GM12865 (cell line): Measurements from ENCODE around the gene IL17RB.
A peak's percentile ranks its signal among the peaks of the same experiment; 100 is the strongest.

Source experiments
- DNase-seq: peaks from one replicate; pipeline ENCODE4 v3.0.0; 2010; ENCODE audit warnings: low read depth
- H3K4me3 ChIP-seq: 2 replicates; pipeline ENCODE4 v1.5.1; 2011; ENCODE audit warnings: mild to moderate bottlenecking, low read depth, low read length, control low read depth
- TF ChIP-seq, protein P1 (sequence below): IDR thresholded peaks from 2 replicates; pipeline ENCODE4 v1.5.1; 2011; ENCODE audit warnings: low read length, control low read depth, low read depth, inconsistent platforms; ENCODE audit not compliant: insufficient read depth; ENCODE audit errors: missing control alignments

IL17RB gene

DNA sequence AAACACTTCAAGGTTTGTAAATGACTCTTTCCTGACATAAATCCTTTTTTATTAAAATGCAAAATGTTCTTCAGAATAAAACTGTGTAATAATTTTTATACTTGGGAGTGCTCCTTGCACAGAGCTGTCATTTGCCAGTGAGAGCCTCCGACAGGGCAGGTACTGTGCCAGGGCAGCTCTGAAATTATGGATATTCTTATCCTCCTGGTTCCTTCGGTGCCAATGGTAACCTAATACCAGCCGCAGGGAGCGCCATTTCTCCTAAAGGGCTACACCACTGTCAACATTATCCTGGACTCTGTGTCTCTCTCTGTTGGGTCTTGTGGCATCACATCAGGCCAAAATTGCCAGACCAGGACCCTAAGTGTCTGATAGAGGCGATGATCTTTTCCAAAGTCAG lies 33.1 kb upstream of the IL17RB start:
- no peak overlapping the region for H3K4me3 ChIP-seq
- TF ChIP-seq, protein P1, sequence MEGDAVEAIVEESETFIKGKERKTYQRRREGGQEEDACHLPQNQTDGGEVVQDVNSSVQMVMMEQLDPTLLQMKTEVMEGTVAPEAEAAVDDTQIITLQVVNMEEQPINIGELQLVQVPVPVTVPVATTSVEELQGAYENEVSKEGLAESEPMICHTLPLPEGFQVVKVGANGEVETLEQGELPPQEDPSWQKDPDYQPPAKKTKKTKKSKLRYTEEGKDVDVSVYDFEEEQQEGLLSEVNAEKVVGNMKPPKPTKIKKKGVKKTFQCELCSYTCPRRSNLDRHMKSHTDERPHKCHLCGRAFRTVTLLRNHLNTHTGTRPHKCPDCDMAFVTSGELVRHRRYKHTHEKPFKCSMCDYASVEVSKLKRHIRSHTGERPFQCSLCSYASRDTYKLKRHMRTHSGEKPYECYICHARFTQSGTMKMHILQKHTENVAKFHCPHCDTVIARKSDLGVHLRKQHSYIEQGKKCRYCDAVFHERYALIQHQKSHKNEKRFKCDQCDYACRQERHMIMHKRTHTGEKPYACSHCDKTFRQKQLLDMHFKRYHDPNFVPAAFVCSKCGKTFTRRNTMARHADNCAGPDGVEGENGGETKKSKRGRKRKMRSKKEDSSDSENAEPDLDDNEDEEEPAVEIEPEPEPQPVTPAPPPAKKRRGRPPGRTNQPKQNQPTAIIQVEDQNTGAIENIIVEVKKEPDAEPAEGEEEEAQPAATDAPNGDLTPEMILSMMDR: no peak
- no peak for DNase-seq

DNA sequence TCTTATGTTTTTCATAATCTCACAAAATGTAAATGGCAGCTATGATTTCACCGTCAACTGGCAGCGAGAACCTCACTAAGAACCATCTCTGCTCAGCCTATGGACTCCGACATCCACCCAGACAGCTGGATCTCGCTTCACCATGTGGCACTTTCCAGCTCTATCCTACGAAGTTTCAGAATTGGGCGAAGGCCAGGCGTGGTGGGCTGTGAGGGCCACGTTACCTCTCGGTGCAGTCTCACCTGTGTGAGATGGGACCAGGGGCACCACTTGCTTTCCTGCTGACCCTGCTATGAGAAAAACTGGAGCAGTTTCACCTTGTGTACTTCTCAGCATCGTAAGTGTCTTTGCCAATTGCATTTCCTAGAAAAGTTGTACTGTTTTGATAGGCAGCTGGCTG lies 32.5 kb upstream of the IL17RB start:
- TF ChIP-seq, protein P1: no peak

DNA sequence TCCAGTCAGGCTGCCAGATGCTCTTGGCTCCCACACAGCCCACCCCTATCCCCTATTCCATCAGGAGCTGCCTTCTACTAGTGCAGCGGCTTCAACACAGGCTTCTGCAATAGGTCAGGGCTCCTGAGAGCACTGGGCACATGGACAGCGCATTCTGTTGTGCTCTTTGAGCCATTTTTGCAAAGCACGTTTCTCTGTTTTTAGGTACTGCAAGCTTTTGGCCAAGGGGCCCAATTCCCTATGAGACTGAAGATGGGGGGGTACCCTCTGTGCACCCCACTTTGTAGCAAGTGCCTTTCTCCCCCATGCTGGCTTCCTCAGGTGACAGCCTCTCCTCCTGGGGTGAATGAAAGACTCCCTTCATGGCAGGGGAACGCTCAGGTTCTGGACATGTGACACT lies 31.3 kb upstream of the IL17RB start:
- TF ChIP-seq, protein P1: no peak
- no peak for DNase-seq
- no peak overlapping the region for H3K4me3 ChIP-seq

More for the DNA sequence above, 32.5 kb upstream of the IL17RB start:
- no peak overlapping the region for H3K4me3 ChIP-seq
- no peak for DNase-seq

DNA sequence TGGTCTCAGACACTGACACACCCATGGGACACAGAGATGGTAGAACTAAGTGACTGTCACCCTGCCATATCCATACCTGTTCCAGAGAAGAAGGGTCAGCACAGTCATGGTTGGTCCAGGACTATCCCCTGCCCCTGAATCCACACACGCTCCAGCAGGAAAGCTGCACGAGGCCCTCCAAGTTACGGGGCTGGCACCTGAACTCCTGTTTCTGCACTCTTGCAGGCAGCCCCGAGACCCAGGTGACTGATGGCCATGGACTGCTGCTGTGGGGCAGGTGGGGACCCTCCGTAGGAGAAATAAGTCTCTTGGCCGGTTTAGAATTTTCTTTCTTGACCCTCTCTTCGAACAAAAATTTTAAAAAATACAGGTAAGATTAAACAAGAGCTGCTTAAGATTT lies 30.7 kb upstream of the IL17RB start:
- no peak for DNase-seq
- TF ChIP-seq, protein P1: no peak
- no peak overlapping the region for H3K4me3 ChIP-seq

DNA sequence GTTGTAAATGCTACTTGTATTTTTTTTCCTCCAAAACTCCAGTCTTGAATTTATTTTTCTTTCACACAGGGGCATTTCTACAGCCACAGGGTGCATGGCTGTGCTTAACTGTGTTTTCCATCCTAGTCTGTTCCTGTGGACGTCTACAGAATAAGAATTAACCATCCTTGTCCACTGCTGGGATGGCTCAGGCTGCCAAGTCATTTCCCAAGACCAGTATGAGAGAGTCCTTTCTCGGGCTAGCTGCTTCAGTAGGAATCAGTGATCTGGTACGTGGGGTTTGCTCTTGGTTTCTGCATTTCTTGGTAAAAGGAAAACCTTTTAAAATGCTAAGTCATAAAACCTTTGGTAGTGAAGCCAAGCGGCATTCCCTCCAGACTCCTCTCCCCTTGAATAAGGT lies 29.9 kb upstream of the IL17RB start:
- peak; percentile 18 for DNase-seq
- no peak overlapping the region for H3K4me3 ChIP-seq
- TF ChIP-seq, protein P1: no peak

DNA sequence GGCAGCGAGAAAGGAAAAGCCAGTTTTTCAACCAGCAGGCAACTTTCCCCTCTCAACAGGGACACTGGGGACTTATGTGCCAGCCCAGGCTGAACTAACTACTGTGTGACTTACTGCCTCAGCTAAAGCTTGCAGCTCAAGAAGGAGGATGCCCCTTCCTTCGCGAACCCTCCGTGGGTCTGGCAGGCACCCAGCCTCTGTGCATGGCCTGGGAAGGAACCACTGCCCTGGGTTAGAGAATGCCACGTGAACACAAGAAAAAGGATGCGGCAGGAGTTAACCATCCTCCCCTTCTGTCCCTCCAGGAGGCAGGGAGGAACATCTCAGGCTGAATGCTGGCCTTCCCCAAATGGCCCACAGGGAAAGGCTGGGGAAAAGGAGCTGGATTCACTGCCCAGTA lies 29.2 kb upstream of the IL17RB start:
- TF ChIP-seq, protein P1: no peak
- H3K4me3 ChIP-seq: no peak overlapping the region
- no peak for DNase-seq

DNA sequence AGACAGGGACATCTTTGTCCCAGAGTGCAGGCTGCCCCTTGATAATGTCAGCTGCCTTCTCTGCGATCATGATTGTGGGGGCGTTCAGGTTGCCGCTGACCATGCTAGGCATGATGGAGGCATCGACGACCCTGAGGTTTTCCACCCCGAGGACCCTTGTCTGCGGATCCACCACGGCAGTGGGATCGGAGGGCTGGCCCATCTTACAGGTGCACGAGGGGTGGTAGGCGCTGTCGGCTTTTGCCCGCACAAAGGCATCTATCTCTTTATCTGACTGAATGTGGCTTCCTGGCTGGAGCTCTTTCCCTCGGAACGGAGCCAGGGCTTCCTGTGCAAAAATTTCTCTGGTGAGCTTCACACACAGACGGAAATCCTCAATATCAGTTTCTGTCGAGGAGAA lies 28.6 kb upstream of the IL17RB start:
- no peak for DNase-seq
- no peak overlapping the region for H3K4me3 ChIP-seq
- TF ChIP-seq, protein P1: no peak
